ENCODE measurements around the gene NACC2. TPM values are rescaled to one million over a fixed set of nuclear protein-coding genes. Genes with fewer than 3 reads are reported as not detected.

Gene NACC2
- total and polyA plus RNA-seq, 9 of the 15 experiments (the other 6 are each of a cell fraction or from before 2014, with no cell fraction given): 0.70 to 25.1 (median 5.6) TPM

DNA sequence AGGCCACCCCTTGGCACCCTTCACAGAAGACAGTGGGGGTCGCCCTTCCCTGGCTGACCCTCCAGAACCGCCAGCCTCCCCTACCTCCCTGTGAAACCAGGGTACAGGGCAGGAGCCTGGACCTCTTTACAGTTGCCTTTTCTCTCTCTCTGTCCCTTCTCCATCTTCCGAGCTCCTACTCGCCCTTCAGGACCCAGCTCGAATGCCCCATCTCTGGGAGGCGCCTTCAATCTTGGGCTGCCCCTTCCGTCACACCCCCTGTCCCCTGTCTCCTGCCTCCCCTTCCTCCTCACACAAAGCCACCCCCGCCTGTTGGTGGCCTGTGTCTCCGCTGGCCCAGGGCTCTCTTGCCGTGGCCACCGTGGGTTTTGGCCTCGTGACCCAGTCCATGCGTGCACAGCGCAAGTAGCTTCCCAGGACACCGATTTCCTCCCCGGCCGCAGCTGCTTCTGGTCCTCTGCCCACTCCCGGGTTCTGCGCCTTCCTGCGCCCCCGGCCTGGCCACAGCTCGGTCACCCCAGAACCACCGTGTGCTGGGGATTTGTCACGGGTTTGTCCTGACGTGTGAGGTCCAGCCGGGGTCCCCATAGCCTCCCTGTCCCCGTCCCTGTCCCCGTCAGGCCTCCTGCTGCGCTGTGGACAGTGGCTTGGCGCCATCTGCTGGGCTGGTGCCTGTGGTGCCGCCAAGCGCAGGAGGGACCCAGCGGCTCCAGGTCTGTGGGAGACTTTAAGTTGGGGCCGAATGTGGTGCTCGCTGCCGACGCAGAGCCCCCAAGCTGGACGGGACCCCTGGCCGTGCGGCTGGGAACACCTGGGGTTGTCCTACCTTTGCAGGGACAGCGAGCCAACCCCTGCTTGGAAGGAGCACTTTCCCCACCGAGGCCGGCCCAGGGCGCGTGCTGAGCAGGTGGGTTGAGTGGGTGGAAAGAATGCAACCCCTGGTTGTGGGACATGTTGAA, 27.6 kb upstream of the NACC2 start (continued):
- TF ChIP-seq NR4A1 (CRISPR knock-in tag; IDR thresholded peaks at IDR 0.05): no peak
- TF ChIP-seq NR4A1 (tag; IDR thresholded peaks at IDR 0.05): no peak
- TF ChIP-seq, protein P1, sequence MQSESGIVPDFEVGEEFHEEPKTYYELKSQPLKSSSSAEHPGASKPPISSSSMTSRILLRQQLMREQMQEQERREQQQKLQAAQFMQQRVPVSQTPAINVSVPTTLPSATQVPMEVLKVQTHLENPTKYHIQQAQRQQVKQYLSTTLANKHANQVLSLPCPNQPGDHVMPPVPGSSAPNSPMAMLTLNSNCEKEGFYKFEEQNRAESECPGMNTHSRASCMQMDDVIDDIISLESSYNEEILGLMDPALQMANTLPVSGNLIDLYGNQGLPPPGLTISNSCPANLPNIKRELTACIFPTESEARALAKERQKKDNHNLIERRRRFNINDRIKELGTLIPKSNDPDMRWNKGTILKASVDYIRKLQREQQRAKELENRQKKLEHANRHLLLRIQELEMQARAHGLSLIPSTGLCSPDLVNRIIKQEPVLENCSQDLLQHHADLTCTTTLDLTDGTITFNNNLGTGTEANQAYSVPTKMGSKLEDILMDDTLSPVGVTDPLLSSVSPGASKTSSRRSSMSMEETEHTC (IDR thresholded peaks at IDR 0.05): no peak
- TF ChIP-seq ZBTB7A (IDR thresholded peaks at IDR 0.05; ENCODE audit: borderline replicate concordance, control insufficient read depth, low read depth, low read length): peak; percentile 64; the same call in 1 of the 2 replicates
- TF ChIP-seq, protein P2, sequence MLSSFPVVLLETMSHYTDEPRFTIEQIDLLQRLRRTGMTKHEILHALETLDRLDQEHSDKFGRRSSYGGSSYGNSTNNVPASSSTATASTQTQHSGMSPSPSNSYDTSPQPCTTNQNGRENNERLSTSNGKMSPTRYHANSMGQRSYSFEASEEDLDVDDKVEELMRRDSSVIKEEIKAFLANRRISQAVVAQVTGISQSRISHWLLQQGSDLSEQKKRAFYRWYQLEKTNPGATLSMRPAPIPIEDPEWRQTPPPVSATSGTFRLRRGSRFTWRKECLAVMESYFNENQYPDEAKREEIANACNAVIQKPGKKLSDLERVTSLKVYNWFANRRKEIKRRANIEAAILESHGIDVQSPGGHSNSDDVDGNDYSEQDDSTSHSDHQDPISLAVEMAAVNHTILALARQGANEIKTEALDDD (IDR thresholded peaks at IDR 0.05): no peak
- TF ChIP-seq NR2C2 (CRISPR knock-in tag; IDR thresholded peaks at IDR 0.05): 0 out of 2 replicates have a peak, but pooled peaks have one; percentile 48
- no peak for TF ChIP-seq NR2C2 (tag; IDR thresholded peaks at IDR 0.05)
- no peak for TF ChIP-seq ILK (tag; IDR thresholded peaks at IDR 0.05; ENCODE audit: borderline replicate concordance, low read depth)
- no peak for TF ChIP-seq PHF20 (IDR thresholded peaks at IDR 0.05; ENCODE audit: partially characterized antibody)
- no peak for TF ChIP-seq PRPF4 (IDR thresholded peaks at IDR 0.05; ENCODE audit: insufficient read depth, low read depth, low read length, poor library complexity, severe bottlenecking)
- TF ChIP-seq NCOA2 (IDR thresholded peaks at IDR 0.05; ENCODE audit: partially characterized antibody in 2 of 2): no peak
- no peak for TF ChIP-seq ZNF184 (CRISPR knock-in tag; IDR thresholded peaks at IDR 0.05)
- TF ChIP-seq, protein P3, sequence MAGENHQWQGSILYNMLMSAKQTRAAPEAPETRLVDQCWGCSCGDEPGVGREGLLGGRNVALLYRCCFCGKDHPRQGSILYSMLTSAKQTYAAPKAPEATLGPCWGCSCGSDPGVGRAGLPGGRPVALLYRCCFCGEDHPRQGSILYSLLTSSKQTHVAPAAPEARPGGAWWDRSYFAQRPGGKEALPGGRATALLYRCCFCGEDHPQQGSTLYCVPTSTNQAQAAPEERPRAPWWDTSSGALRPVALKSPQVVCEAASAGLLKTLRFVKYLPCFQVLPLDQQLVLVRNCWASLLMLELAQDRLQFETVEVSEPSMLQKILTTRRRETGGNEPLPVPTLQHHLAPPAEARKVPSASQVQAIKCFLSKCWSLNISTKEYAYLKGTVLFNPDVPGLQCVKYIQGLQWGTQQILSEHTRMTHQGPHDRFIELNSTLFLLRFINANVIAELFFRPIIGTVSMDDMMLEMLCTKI (IDR thresholded peaks at IDR 0.05; ENCODE audit: partially characterized antibody): no peak
- no peak for TF ChIP-seq TRIM24 (IDR thresholded peaks at IDR 0.05)
- TF ChIP-seq, protein P4, sequence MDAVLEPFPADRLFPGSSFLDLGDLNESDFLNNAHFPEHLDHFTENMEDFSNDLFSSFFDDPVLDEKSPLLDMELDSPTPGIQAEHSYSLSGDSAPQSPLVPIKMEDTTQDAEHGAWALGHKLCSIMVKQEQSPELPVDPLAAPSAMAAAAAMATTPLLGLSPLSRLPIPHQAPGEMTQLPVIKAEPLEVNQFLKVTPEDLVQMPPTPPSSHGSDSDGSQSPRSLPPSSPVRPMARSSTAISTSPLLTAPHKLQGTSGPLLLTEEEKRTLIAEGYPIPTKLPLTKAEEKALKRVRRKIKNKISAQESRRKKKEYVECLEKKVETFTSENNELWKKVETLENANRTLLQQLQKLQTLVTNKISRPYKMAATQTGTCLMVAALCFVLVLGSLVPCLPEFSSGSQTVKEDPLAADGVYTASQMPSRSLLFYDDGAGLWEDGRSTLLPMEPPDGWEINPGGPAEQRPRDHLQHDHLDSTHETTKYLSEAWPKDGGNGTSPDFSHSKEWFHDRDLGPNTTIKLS (IDR thresholded peaks at IDR 0.05; ENCODE audit: borderline replicate concordance, low read depth): no peak
- no peak for TF ChIP-seq STAT5A (IDR thresholded peaks at IDR 0.05; ENCODE audit: borderline replicate concordance, low read length)
- TF ChIP-seq HMG20B (CRISPR knock-in tag; IDR thresholded peaks at IDR 0.05): no peak
- no peak for TF ChIP-seq MYBL2 (IDR thresholded peaks at IDR 0.05; ENCODE audit: low read depth)
- no peak for TF ChIP-seq MYBL2 (CRISPR knock-in tag; IDR thresholded peaks at IDR 0.05; ENCODE audit: borderline replicate concordance)
- TF ChIP-seq BMI1 (IDR thresholded peaks at IDR 0.05; ENCODE audit: low read length): no peak
- no peak for TF ChIP-seq TARDBP (IDR thresholded peaks at IDR 0.05)

Measured in K562 (cell line).